ENCODE measurements around the gene CSRNP3. TPM values are rescaled to one million over a fixed set of nuclear protein-coding genes. Genes with fewer than 3 reads are reported as not detected.

CSRNP3 gene
- total RNA-seq, 1 experiment from 2014 or later: 0.41 TPM

GRCh38 chr2:165558832-165559231 lies 89.3 kb downstream of the CSRNP3 start:
- H3F3A ChIP-seq (ENCODE audit: insufficient read depth, low read depth): no peaks in the 10 kb centered on the region
- no peaks in the 10 kb centered on the region for H4K20me1 ChIP-seq (ENCODE audit: insufficient read depth)
- H3K9me2 ChIP-seq (ENCODE audit: insufficient read depth): no peaks in the 10 kb centered on the region
- H3K4me2 ChIP-seq: no peak overlapping the region
- no TSS peak for BruUV-seq (replicated peaks)
- no peak overlapping the region for H2AFZ ChIP-seq
- no peaks in the 10 kb centered on the region for H3K4me1 ChIP-seq (replicated peaks; ENCODE audit: insufficient read depth)
- DNase-seq: no peak
- no peaks in the 10 kb centered on the region for H3K9me3 ChIP-seq (ENCODE audit: insufficient read depth, low read depth)
- ChIA-PET POLR2A (ENCODE audit: unreplicated experiment) (no interaction called here), CTCF (no interaction called here)
- no peak overlapping the region for H3K4me3 ChIP-seq
- no peaks in the 10 kb centered on the region for H3K27me3 ChIP-seq (ENCODE audit: insufficient read depth, low read depth)
- intact Hi-C loops (cut with micrococcal nuclease; ENCODE audit: unreplicated experiment): no loop called here
- TF ChIP-seq EZH2 (IDR thresholded peaks at IDR 0.05; ENCODE audit: low read depth) (no peak), CTCF (conservative IDR thresholded peaks at IDR 0.05) (no peak)
- no peaks in the 10 kb centered on the region for H3K36me3 ChIP-seq (ENCODE audit: low read depth)
- no peak overlapping the region for H3K27ac ChIP-seq
- H3K79me2 ChIP-seq (ENCODE audit: low read depth): no peaks in the 10 kb centered on the region

- CTCF ChIA-PET: interaction anchor here (0.5 kb wide), 1 partner anchor 9 kb away, joined by 5 read pairs; no protein-coding TSS in a partner anchor
Observed at GRCh38 chr2:165560377-165560988, 91.0 kb downstream of the CSRNP3 start.

GRCh38 chr2:165561516-165561915 lies 92.0 kb downstream of the CSRNP3 start:
- ChIA-PET POLR2A (ENCODE audit: unreplicated experiment) (interaction anchor here (0.7 kb wide), 1 partner anchor 722 kb away, joined by 5 read pairs; no protein-coding TSS in a partner anchor), CTCF (interaction anchor here (0.7 kb wide), 1 partner anchor 13 kb away, joined by 3 read pairs; no protein-coding TSS in a partner anchor)
- no peak for DNase-seq
- H3K79me2 ChIP-seq (ENCODE audit: low read depth): no peaks in the 10 kb centered on the region
- H2AFZ ChIP-seq: no peak overlapping the region
- no peaks in the 10 kb centered on the region for H3F3A ChIP-seq (ENCODE audit: insufficient read depth, low read depth)
- intact Hi-C loops (cut with micrococcal nuclease; ENCODE audit: unreplicated experiment): loop anchor here (10.0 kb wide), 1 partner anchor 203 kb away; no protein-coding TSS in a partner anchor
- H3K27ac ChIP-seq: no peak overlapping the region
- no peaks in the 10 kb centered on the region for H3K9me2 ChIP-seq (ENCODE audit: insufficient read depth)
- no peaks in the 10 kb centered on the region for H3K4me1 ChIP-seq (replicated peaks; ENCODE audit: insufficient read depth)
- BruUV-seq (replicated peaks): no TSS peak
- H3K4me3 ChIP-seq: no peak overlapping the region
- H3K36me3 ChIP-seq (ENCODE audit: low read depth): no peaks in the 10 kb centered on the region
- no peak overlapping the region for H3K4me2 ChIP-seq
- TF ChIP-seq CTCF (conservative IDR thresholded peaks at IDR 0.05) (no peak), EZH2 (IDR thresholded peaks at IDR 0.05; ENCODE audit: low read depth) (no peak)
- no peaks in the 10 kb centered on the region for H3K27me3 ChIP-seq (ENCODE audit: insufficient read depth, low read depth)
- no peaks in the 10 kb centered on the region for H3K9me3 ChIP-seq (ENCODE audit: insufficient read depth, low read depth)
- H4K20me1 ChIP-seq (ENCODE audit: insufficient read depth): no peaks in the 10 kb centered on the region

More at GRCh38 chr2:165560377-165560988, 91.0 kb downstream of the CSRNP3 start:
- no peaks in the 10 kb centered on the region for H3F3A ChIP-seq (ENCODE audit: insufficient read depth, low read depth)
- H3K4me2 ChIP-seq: no peak overlapping the region
- no peak for DNase-seq
- intact Hi-C loops (cut with micrococcal nuclease; ENCODE audit: unreplicated experiment): loop anchor here (10.0 kb wide), 1 partner anchor 204 kb away; no protein-coding TSS in a partner anchor
- H3K79me2 ChIP-seq (ENCODE audit: low read depth): no peaks in the 10 kb centered on the region
- H3K4me3 ChIP-seq: no peak overlapping the region
- no peaks in the 10 kb centered on the region for H4K20me1 ChIP-seq (ENCODE audit: insufficient read depth)
- POLR2A ChIA-PET (ENCODE audit: unreplicated experiment): interaction anchor here (0.7 kb wide), 1 partner anchor 723 kb away, joined by 5 read pairs; no protein-coding TSS in a partner anchor
- no peaks in the 10 kb centered on the region for H3K4me1 ChIP-seq (replicated peaks; ENCODE audit: insufficient read depth)
- no peaks in the 10 kb centered on the region for H3K36me3 ChIP-seq (ENCODE audit: low read depth)
- no peak overlapping the region for H3K27ac ChIP-seq
- no peaks in the 10 kb centered on the region for H3K9me2 ChIP-seq (ENCODE audit: insufficient read depth)
- H3K27me3 ChIP-seq (ENCODE audit: insufficient read depth, low read depth): no peaks in the 10 kb centered on the region
- H3K9me3 ChIP-seq (ENCODE audit: insufficient read depth, low read depth): no peaks in the 10 kb centered on the region
- TF ChIP-seq EZH2 (IDR thresholded peaks at IDR 0.05; ENCODE audit: low read depth): no peak
- TF ChIP-seq CTCF (conservative IDR thresholded peaks at IDR 0.05): no peak
- H2AFZ ChIP-seq: no peak overlapping the region
- BruUV-seq (replicated peaks): no TSS peak
